NCI-H345 (cell line): ENCODE measurements around the gene IRS1.
"Not testable (repeated sequence)": the region's sequence is repeated elsewhere in the genome, so short reads cannot be mapped to it uniquely, and the experiment has no call there.

Source experiments
- DNase-seq: peaks from one replicate; lab custom pipeline; 2025; lab: John Stamatoyannopoulos, UW

Gene IRS1

GRCh38 chr2:226799211-226799975 lies at the start of gene IRS1:
TSS of gene IRS1 (minus strand) at chr2:226799820. CDS start at chr2:226798738, 1,082 bp downstream.
- peak; percentile 77 for DNase-seq

GRCh38 chr2:226849349-226849748 lies 49.7 kb upstream of the IRS1 start:
- DNase-seq, result no peak

GRCh38 chr2:226847511-226847910 lies 47.9 kb upstream of the IRS1 start:
- no peak for DNase-seq

- no peak for DNase-seq
Observed at GRCh38 chr2:226847090-226847489, 47.5 kb upstream of the IRS1 start.

GRCh38 chr2:226845386-226846116 lies 45.9 kb upstream of the IRS1 start:
- no peak for DNase-seq

- DNase-seq, result not testable (repeated sequence)
Observed at GRCh38 chr2:226843001-226843400, 43.4 kb upstream of the IRS1 start.

- DNase-seq, result no peak
Observed at GRCh38 chr2:226839951-226840350, 40.3 kb upstream of the IRS1 start.

- DNase-seq, result no peak
Observed at GRCh38 chr2:226839161-226839560, 39.5 kb upstream of the IRS1 start.

GRCh38 chr2:226838722-226839121 lies 39.1 kb upstream of the IRS1 start:
- no peak for DNase-seq

GRCh38 chr2:226837787-226838603 lies 38.4 kb upstream of the IRS1 start:
- DNase-seq, result no peak

- no peak for DNase-seq
Observed at GRCh38 chr2:226837334-226837733, 37.7 kb upstream of the IRS1 start.

GRCh38 chr2:226836548-226836885 lies 36.9 kb upstream of the IRS1 start:
- peak; percentile 30 for DNase-seq

- peak; percentile 96 for DNase-seq
Observed at GRCh38 chr2:226835796-226836547, 36.4 kb upstream of the IRS1 start, which contains the start of gene RHBDD1. TSS of gene RHBDD1 (plus strand) at chr2:226836054. CDS start at chr2:226864694, 28,640 bp downstream.

GRCh38 chr2:226835420-226835795 lies 35.8 kb upstream of the IRS1 start:
- peak; percentile 58 for DNase-seq

GRCh38 chr2:226834880-226835279 lies 35.3 kb upstream of the IRS1 start:
- DNase-seq, result not testable (repeated sequence)

- DNase-seq, result no peak
Observed at GRCh38 chr2:226832061-226832460, 32.4 kb upstream of the IRS1 start.

GRCh38 chr2:226831266-226831665 lies 31.6 kb upstream of the IRS1 start:
- no peak for DNase-seq

- no peak for DNase-seq
Observed at GRCh38 chr2:226829721-226830631, 30.4 kb upstream of the IRS1 start.

GRCh38 chr2:226828191-226828590 lies 28.6 kb upstream of the IRS1 start:
- DNase-seq, result no peak

- no peak for DNase-seq
Observed at GRCh38 chr2:226825056-226825455, 25.4 kb upstream of the IRS1 start.

- DNase-seq, result peak; percentile 49
Observed at GRCh38 chr2:226818930-226819329, 19.3 kb upstream of the IRS1 start.
